ENCODE measurements around the gene MYH8.

The MYH8 gene

GRCh38 chr17:10421900-10422542 lies at the start of gene MYH8:
Gene MYH8, minus strand, starts transcription at chr17:10421950. Its CDS starts 1,723 bp downstream, at chr17:10420227.
- no peak for DNase-seq

- DNase-seq, result no peak
These were observed 47.7 kb upstream of the MYH8 start, which contains the start of gene MYH4 for GRCh38 chr17:10469459-10469858. Gene MYH4, minus strand, starts transcription at chr17:10469559. Its CDS starts 2,814 bp downstream, at chr17:10466745.

GRCh38 chr17:10463402-10463801 lies 41.7 kb upstream of the MYH8 start:
- no peak for DNase-seq

- no peak for DNase-seq
These were observed 38.3 kb upstream of the MYH8 start for GRCh38 chr17:10460062-10460461.

GRCh38 chr17:10458701-10459100 lies 37.0 kb upstream of the MYH8 start:
- DNase-seq, result no peak

GRCh38 chr17:10457952-10458351 lies 36.2 kb upstream of the MYH8 start:
- DNase-seq, result no peak

- no peak for DNase-seq
These were observed 25.5 kb upstream of the MYH8 start for GRCh38 chr17:10447026-10447931.

GRCh38 chr17:10439816-10440215 lies 18.1 kb upstream of the MYH8 start:
- no peak for DNase-seq

- no peak for DNase-seq
These were observed 13.3 kb upstream of the MYH8 start for GRCh38 chr17:10435096-10435495.

- no peak for DNase-seq
These were observed 7.8 kb upstream of the MYH8 start for GRCh38 chr17:10429421-10430045.

- no peak for DNase-seq
These were observed 7.0 kb upstream of the MYH8 start for GRCh38 chr17:10428781-10429180.

GRCh38 chr17:10421211-10421610 lies 539 bp downstream of the MYH8 start:
- DNase-seq, result no peak

- no peak for DNase-seq
These were observed 939 bp downstream of the MYH8 start for GRCh38 chr17:10420811-10421210.

- no peak for DNase-seq
These were observed 4.3 kb downstream of the MYH8 start for GRCh38 chr17:10417431-10417830.

GRCh38 chr17:10415161-10415560 lies 6.6 kb downstream of the MYH8 start:
- no peak for DNase-seq

- DNase-seq, result no peak
These were observed 18.2 kb downstream of the MYH8 start for GRCh38 chr17:10403589-10403988.

- no peak for DNase-seq
These were observed 23.4 kb downstream of the MYH8 start for GRCh38 chr17:10398352-10398751.

- no peak for DNase-seq
These were observed 25.1 kb downstream of the MYH8 start for GRCh38 chr17:10396524-10397163.

GRCh38 chr17:10394201-10394887 lies 27.4 kb downstream of the MYH8 start:
- peak; percentile 28 for DNase-seq

GRCh38 chr17:10392880-10393279 lies 28.9 kb downstream of the MYH8 start:
- no peak for DNase-seq

- DNase-seq, result no peak
These were observed 35.9 kb downstream of the MYH8 start for GRCh38 chr17:10385871-10386270.

GRCh38 chr17:10384175-10384574 lies 37.6 kb downstream of the MYH8 start:
- no peak for DNase-seq

All from activated CD4-positive, alpha-beta T cell treated with anti-CD3 and anti-CD28 coated beads, Interleukin-10, Interleukin-2, amounts not matched to agents 100 ng/mL and 50 ng/mL, durations not matched to agents 16 hours and 8 hours (primary cell).